Stimulated activated CD4-positive, alpha-beta T cell treated with anti-CD3 and anti-CD28 coated beads, Interleukin-12 subunit alpha, Interleukin-12 subunit beta, amount 100 ng/mL, for 4 hours (primary cell): Measurements from ENCODE around the gene E2F1.
"Not testable (repeated sequence)": the region's sequence is repeated elsewhere in the genome, so short reads cannot be mapped to it uniquely, and the experiment has no call there.

Experiments
- DNase-seq: peaks from one replicate; pipeline ENCODE4 v3.0.0-alpha.2; 2020

Gene E2F1

GRCh38 chr20:33656783-33657703 is 29.1 kb downstream of the E2F1 start:
- no peak for DNase-seq

- no peak for DNase-seq
Observed at GRCh38 chr20:33656010-33656782, 30.0 kb downstream of the E2F1 start.

GRCh38 chr20:33655164-33655563 is 31.0 kb downstream of the E2F1 start:
- DNase-seq, result no peak

GRCh38 chr20:33654680-33655161 is 31.5 kb downstream of the E2F1 start:
- no peak for DNase-seq

- no peak for DNase-seq
Observed at GRCh38 chr20:33653900-33654596, 32.1 kb downstream of the E2F1 start.

GRCh38 chr20:33653218-33653899 is 32.8 kb downstream of the E2F1 start:
- DNase-seq, result no peak

- DNase-seq, result no peak
Observed at GRCh38 chr20:33651562-33652048, 34.6 kb downstream of the E2F1 start.

GRCh38 chr20:33650753-33651561 is 35.2 kb downstream of the E2F1 start:
- DNase-seq, result no peak

GRCh38 chr20:33650111-33650752 is 36.0 kb downstream of the E2F1 start:
- no peak for DNase-seq

- DNase-seq, result no peak
Observed at GRCh38 chr20:33649201-33649681, 36.9 kb downstream of the E2F1 start.

GRCh38 chr20:33648396-33649004 is 37.7 kb downstream of the E2F1 start:
- no peak for DNase-seq

GRCh38 chr20:33647603-33648395 is 38.4 kb downstream of the E2F1 start:
- DNase-seq, result no peak

GRCh38 chr20:33646959-33647602 is 39.1 kb downstream of the E2F1 start:
- not testable (repeated sequence) for DNase-seq

GRCh38 chr20:33646191-33646590 is 40.0 kb downstream of the E2F1 start:
- DNase-seq, result no peak

- no peak for DNase-seq
Observed at GRCh38 chr20:33645396-33645795, 40.8 kb downstream of the E2F1 start.

- no peak for DNase-seq
Observed at GRCh38 chr20:33645072-33645358, 41.2 kb downstream of the E2F1 start.

GRCh38 chr20:33644313-33645071 is 41.7 kb downstream of the E2F1 start:
- DNase-seq, result no peak

- no peak for DNase-seq
Observed at GRCh38 chr20:33640287-33640686, 45.9 kb downstream of the E2F1 start.
